PFSK-1 (cell line): ENCODE data around the gene PNCK.

Experiments
- FOXP2 ChIP-seq: optimal IDR thresholded peaks from 2 replicates; pipeline ENCODE3; 2011; ENCODE audit warnings: borderline replicate concordance, control low read depth, inconsistent platforms; ENCODE audit not compliant: insufficient read depth; ENCODE audit errors: extremely low read length, extremely low read depth
- POLR2AphosphoS5 ChIP-seq: IDR thresholded peaks from 2 replicates; pipeline ENCODE4 v1.6.1; 2012; ENCODE audit warnings: low read depth, mild to moderate bottlenecking, control low read depth, low read length, moderate library complexity
- SIN3A ChIP-seq: IDR thresholded peaks from 2 replicates; pipeline ENCODE4 v1.6.1; 2012; ENCODE audit warnings: mild to moderate bottlenecking, low read length, moderate library complexity, borderline replicate concordance; ENCODE audit not compliant: insufficient read depth
- TAF1 ChIP-seq: IDR thresholded peaks from 2 replicates; pipeline ENCODE4 v1.6.1; 2012; ENCODE audit warnings: low read length, control low read depth, borderline replicate concordance; ENCODE audit not compliant: insufficient read depth
- TF ChIP-seq, protein P1 (sequence below), 2 experiments: IDR thresholded peaks; 2 replicates each; pipeline versions ENCODE4 v1.6.1 to v1.8.0; 2011 to 2012; ENCODE audit warnings: low read depth in 2 of 2, low read length in 2 of 2, control low read depth in 1 of 2, inconsistent platforms in 1 of 2, mild to moderate bottlenecking in 1 of 2, moderate library complexity in 1 of 2; ENCODE audit not compliant: insufficient read depth in 1 of 2

The PNCK gene

DNA sequence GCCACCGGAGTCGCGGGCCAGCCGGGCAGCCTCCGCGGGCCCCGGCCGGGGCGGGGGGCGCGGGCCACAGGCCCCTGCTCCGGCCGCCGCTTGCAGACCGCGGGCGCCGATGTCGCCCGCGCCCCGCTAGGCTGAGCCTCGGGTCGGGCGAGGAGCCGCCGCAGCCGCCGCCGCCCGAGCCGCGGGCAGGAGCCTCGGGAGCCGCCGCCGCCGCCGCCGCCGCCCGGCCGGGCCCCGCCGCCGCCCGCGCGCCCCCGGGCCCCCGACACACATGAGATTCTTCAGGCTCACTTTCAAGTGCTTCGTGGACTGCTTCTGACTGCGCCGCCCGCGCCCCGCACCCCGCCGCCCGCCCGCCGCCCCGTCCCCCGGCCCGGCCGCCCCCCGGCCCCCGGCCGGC, 14.5 kb upstream of the PNCK start:
- no peak for TF ChIP-seq SIN3A
- TF ChIP-seq, protein P1, sequence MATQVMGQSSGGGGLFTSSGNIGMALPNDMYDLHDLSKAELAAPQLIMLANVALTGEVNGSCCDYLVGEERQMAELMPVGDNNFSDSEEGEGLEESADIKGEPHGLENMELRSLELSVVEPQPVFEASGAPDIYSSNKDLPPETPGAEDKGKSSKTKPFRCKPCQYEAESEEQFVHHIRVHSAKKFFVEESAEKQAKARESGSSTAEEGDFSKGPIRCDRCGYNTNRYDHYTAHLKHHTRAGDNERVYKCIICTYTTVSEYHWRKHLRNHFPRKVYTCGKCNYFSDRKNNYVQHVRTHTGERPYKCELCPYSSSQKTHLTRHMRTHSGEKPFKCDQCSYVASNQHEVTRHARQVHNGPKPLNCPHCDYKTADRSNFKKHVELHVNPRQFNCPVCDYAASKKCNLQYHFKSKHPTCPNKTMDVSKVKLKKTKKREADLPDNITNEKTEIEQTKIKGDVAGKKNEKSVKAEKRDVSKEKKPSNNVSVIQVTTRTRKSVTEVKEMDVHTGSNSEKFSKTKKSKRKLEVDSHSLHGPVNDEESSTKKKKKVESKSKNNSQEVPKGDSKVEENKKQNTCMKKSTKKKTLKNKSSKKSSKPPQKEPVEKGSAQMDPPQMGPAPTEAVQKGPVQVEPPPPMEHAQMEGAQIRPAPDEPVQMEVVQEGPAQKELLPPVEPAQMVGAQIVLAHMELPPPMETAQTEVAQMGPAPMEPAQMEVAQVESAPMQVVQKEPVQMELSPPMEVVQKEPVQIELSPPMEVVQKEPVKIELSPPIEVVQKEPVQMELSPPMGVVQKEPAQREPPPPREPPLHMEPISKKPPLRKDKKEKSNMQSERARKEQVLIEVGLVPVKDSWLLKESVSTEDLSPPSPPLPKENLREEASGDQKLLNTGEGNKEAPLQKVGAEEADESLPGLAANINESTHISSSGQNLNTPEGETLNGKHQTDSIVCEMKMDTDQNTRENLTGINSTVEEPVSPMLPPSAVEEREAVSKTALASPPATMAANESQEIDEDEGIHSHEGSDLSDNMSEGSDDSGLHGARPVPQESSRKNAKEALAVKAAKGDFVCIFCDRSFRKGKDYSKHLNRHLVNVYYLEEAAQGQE (IDR thresholded peaks at IDR 0.05; ENCODE audit: insufficient read depth in 1 of 2, low read depth in 2 of 2, low read length in 2 of 2): no peak
- TF ChIP-seq FOXP2: no peak
- TF ChIP-seq TAF1: no peak
- no peak for TF ChIP-seq POLR2AphosphoS5

DNA sequence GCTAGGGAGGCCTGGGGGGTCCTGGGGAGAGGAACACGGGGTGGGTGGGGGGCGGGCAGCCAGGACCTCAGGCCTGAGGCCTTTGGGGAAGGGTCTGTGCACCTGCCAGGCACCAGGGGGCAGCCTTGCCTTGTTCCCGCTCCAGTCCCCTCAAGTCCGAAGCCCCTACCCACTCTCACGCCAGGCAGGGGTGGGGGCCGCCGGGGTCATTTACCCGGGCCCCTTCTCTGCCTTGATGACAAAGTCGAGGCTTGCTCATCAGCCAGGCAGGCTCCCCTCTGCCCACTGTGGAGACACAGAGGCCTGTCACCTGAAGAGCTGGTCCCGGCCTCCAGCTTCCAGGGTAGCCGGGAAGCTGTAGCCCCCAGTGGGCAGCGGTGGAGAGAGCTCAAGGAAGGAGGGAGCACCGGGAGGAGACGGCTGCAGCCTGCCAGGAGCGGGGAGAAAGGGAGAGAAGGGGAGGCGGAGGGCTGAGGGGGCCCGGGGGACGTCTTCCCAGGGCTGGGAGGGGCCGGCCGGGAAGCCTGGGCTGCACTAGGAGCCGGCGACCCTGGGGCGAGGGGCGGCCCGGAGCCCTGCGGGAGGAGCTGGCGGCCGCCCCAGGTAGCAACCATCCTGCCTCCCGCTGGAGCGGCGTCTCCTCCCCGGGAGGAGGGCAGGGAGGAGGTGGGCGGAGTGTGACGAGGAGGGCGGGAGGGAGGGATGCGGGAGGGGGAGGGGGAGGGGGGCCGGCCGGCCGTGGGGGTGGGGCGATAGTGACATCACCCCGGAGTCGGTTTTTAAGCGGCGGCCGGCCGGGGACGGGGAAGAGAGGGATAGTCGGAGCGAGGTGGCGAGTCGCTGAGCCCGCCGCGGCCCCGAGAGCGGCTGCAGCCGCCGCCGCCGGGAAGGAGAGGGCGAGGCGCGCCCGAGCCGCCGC, 13.8 kb upstream of the PNCK start, which contains the start of gene SLC6A8:
Gene SLC6A8 (plus strand): TSS at position 806 of the 919 bp plus-strand sequence. CDS start 649 bp downstream, outside the sequence.
- TF ChIP-seq SIN3A: no peak
- TF ChIP-seq FOXP2: no peak
- TF ChIP-seq, protein P1 (IDR thresholded peaks at IDR 0.05; ENCODE audit: insufficient read depth in 1 of 2, low read depth in 2 of 2, low read length in 2 of 2): no peak
- peak; percentile 38; the same call in 1 of the 2 replicates for TF ChIP-seq POLR2AphosphoS5
- peak; percentile 33; the same call in 1 of the 2 replicates for TF ChIP-seq TAF1

DNA sequence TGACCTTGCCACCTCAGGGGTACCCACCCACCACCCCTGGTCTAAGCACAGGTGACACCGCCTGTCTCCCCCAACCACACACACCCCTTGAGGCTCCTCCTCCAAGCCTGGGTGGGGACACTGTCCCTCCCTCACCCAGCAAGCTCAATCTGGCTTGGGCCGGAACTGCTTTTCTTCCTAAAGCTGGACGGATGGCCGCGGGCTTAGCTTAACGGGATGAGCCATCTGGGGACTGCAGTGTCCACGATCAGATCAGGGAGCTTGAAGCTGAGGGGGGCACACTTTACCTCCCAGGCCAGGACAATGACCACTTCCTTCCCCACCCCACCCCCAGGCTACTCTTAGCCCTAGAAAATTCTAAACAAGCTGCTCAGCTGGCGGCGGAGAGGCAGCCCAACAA, 13.1 kb upstream of the PNCK start:
- TF ChIP-seq SIN3A: no peak
- TF ChIP-seq TAF1: no peak
- TF ChIP-seq POLR2AphosphoS5: no peak
- TF ChIP-seq, protein P1 (IDR thresholded peaks at IDR 0.05; ENCODE audit: insufficient read depth in 1 of 2, low read depth in 2 of 2, low read length in 2 of 2): no peak
- TF ChIP-seq FOXP2: no peak

DNA sequence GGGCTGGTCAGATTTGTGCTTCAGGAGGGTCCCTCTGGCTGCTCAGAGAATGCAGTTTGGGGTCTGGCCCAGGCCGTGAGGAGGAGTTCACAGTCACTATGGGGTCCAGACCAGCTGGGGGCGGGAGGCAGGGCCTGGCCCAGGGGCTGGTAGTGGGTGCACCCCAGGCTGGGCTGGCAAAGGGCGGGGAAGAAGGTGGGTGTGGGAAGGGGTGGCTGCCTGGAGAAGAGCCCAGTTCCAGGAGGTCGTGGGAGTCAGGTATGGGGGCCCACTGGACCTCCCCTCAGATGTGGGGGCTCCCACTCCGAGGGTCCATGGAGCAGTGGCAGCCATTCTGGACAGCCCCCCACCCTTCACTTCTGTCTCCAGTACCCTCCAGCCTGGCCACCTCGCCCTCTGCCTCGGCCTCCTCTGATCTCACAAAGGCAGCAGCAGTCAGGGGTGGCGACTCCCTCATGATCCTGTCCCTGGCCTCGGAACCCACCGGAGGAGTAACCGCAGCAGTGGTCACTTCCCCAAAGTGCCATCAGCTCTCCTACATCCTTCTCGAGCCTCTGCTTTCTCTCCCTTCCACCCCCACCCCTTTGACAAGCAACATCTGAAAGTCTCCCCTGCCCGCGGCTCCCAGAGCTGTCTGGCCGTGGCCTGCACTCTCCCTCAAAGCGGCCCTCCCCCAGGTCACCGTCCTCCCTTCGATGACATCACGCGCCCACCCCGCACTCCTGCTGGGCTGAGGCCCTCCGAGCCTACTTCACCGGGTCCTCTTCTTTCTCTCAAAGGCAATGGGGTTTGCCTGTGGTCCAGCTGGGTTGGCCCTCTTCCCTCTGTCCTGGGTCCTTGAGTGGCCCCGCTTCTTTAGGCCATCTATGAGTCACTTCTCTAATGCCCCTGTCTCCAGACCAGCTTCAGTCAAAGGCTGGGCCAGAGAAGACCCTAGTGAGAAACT, 12.4 kb upstream of the PNCK start:
- TF ChIP-seq FOXP2 (no peak), TAF1 (no peak), POLR2AphosphoS5 (no peak), SIN3A (no peak)
- TF ChIP-seq, protein P1 (IDR thresholded peaks at IDR 0.05; ENCODE audit: insufficient read depth in 1 of 2, low read depth in 2 of 2, low read length in 2 of 2): no peak
